BLaER1 treated with 17β-estradiol and CSF1 and Interleukin-3, amounts not matched to agents 10 nM and 100 nM (cell line): ENCODE results near the gene ALDH1L1.

Experiments used
- H3K27ac ChIP-seq, 11 experiments: shearing (Covaris generic); formaldehyde crosslinking; 2 replicates each; pipeline ENCODE4 v1.8.1; 2022
- H3K27me3 ChIP-seq, 11 experiments: shearing (Covaris generic); formaldehyde crosslinking; 2 replicates each; pipeline ENCODE4 v1.8.1; 2022
- H3K36me3 ChIP-seq, 11 experiments: shearing (Covaris generic); formaldehyde crosslinking; 2 replicates each; pipeline ENCODE4 v1.8.1; 2022
- H3K4me1 ChIP-seq, 10 experiments: shearing (Covaris generic); formaldehyde crosslinking; 2 replicates each; pipeline ENCODE4 v1.8.1; 2022
- H3K4me2 ChIP-seq, 11 experiments: shearing (Covaris generic); formaldehyde crosslinking; 2 replicates each; pipeline ENCODE4 v1.8.1; 2022
- H3K4me3 ChIP-seq, 10 experiments: shearing (Covaris generic); formaldehyde crosslinking; 2 replicates each; pipeline ENCODE4 v1.8.1; 2022
- H3K9ac ChIP-seq, 11 experiments: shearing (Covaris generic); formaldehyde crosslinking; 2 replicates each; pipeline ENCODE4 v1.8.1; 2022
- H3K9me3 ChIP-seq, 11 experiments: shearing (Covaris generic); formaldehyde crosslinking; replicated peaks in 1 of 11; 2 replicates each; pipeline ENCODE4 v1.8.1; 2022
- H4K20me1 ChIP-seq, 11 experiments: shearing (Covaris generic); formaldehyde crosslinking; 2 replicates each; pipeline ENCODE4 v1.8.1; 2022
- Cebpa-rat ChIP-seq, 11 experiments: shearing (Covaris generic); IDR thresholded peaks; 2 replicates each; pipeline ENCODE4 v1.8.1; 2022

ALDH1L1 gene

DNA sequence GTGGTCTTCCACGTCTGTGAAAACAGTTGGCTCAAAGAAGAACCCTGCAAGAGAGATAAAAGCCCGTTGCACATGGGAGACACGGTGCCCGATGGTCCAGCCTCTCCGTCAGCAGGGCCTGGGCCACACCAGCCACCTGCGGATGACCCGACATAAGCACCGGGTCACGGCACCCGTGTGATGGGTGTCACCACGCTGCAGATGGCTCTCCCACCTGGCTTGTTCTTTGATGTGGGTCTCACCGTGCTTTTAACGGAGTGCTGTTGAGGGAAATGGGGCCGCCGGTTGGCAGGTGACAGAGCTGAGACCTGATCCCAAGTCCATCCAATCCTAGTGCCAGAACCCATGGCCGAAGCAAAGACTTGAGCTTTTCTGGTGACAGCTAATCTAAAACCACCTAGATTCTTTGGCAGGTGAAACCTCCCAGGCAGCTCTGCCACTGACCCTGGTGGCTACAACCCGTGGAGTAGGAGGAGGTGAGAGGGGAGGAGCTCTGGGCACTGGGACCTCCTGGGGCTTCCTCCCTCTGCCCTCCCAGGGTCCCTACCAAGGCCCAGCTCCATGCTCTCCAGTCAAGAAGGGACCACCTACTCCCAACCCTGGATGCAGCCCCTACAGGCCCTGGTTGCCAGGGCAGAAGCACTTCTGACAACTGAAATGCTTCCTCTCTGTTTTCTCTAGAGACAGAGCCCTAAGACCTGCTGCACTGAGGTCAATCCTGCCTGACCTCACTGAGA, 73.0 kb downstream of the ALDH1L1 start:
- H3K27ac ChIP-seq: no peak overlapping the region
- no peaks in the 10 kb centered on the region for H3K27me3 ChIP-seq
- H3K4me2 ChIP-seq: no peak overlapping the region
- H3K4me1 ChIP-seq: no peaks in the 10 kb centered on the region
- H3K36me3 ChIP-seq: no peaks in the 10 kb centered on the region
- no peaks in the 10 kb centered on the region for H3K9me3 ChIP-seq
- no peak overlapping the region for H3K9ac ChIP-seq
- TF ChIP-seq Cebpa-rat (IDR thresholded peaks at IDR 0.05): no peak
- no peaks in the 10 kb centered on the region for H4K20me1 ChIP-seq
- no peak overlapping the region for H3K4me3 ChIP-seq

DNA sequence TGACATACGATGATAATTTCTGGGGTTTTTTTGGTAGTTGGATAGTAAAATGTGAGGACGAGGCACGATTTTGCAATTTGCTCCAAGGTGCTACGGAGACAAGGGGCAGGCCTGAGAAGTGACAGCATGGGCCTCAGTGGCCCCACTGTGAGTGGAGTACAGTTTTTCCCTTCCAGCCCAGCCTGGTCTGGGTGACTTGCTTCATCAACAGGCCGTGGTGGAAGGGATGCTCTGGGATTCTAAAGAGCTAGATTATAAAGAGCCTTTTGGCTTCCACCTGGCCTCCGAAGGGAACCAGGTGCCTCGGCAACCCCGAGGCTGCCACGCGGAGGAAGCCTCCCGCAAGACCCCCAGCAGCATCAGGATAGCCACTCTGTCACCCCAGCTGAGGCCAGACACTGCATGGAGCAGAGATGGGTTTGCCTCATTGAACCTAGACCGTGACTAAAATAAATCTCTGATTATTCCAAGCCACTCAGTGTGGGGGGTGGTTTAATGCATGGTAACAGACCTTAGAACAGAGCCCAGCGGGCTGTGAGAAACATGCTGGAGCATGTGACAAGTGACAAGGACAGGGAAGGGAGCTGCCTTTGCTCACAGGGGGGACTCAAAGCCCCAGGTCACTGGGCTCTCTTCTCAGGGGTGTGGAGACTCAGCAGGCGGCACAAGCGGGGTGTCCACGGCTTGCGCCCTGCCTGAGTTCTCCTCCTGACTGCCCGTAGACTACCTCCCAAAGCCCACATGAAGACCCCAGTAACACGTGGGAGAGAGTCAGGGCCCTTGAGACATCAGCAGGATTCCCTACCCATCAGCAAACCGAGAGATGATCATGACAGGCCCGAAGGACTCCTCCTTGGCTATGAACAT, 73.8 kb downstream of the ALDH1L1 start:
- H3K9ac ChIP-seq: no peak overlapping the region
- H3K4me2 ChIP-seq: no peak overlapping the region
- H3K27me3 ChIP-seq: no peaks in the 10 kb centered on the region
- no peaks in the 10 kb centered on the region for H3K36me3 ChIP-seq
- H3K27ac ChIP-seq: no peak overlapping the region
- no peak overlapping the region for H3K4me3 ChIP-seq
- no peak for TF ChIP-seq Cebpa-rat (IDR thresholded peaks at IDR 0.05)
- no peaks in the 10 kb centered on the region for H3K4me1 ChIP-seq
- H3K9me3 ChIP-seq: no peaks in the 10 kb centered on the region
- no peaks in the 10 kb centered on the region for H4K20me1 ChIP-seq

DNA sequence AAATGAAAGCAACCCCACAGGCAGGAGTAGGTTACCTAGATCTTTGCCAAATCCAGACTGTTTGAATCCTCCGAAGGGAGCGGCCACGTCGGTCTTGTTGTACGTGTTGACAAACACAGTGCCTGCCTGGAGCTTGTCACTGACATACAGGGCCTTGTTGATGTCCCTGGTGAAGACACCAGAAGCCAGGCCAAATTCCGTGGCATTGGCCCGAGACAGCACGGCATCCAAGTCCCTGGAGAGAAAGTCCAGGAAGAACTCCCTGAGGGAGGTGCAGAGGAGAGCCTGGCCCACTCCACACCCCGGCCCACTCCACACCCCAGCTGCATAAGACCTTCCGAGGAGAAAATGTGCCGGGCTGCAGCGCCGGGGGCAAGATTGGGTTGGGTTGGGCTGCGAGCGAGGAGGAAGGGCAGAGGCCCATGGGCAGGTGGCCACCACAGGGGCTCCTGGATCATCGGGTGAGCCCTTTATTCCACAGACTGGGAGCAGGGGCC, 74.6 kb downstream of the ALDH1L1 start:
- no peaks in the 10 kb centered on the region for H3K36me3 ChIP-seq
- no peaks in the 10 kb centered on the region for H3K4me1 ChIP-seq
- no peak overlapping the region for H3K9ac ChIP-seq
- H3K4me3 ChIP-seq: no peak overlapping the region
- H3K27me3 ChIP-seq: no peaks in the 10 kb centered on the region
- no peak overlapping the region for H3K27ac ChIP-seq
- H4K20me1 ChIP-seq: no peaks in the 10 kb centered on the region
- H3K4me2 ChIP-seq: no peak overlapping the region
- TF ChIP-seq Cebpa-rat (IDR thresholded peaks at IDR 0.05): no peak
- no peaks in the 10 kb centered on the region for H3K9me3 ChIP-seq

DNA sequence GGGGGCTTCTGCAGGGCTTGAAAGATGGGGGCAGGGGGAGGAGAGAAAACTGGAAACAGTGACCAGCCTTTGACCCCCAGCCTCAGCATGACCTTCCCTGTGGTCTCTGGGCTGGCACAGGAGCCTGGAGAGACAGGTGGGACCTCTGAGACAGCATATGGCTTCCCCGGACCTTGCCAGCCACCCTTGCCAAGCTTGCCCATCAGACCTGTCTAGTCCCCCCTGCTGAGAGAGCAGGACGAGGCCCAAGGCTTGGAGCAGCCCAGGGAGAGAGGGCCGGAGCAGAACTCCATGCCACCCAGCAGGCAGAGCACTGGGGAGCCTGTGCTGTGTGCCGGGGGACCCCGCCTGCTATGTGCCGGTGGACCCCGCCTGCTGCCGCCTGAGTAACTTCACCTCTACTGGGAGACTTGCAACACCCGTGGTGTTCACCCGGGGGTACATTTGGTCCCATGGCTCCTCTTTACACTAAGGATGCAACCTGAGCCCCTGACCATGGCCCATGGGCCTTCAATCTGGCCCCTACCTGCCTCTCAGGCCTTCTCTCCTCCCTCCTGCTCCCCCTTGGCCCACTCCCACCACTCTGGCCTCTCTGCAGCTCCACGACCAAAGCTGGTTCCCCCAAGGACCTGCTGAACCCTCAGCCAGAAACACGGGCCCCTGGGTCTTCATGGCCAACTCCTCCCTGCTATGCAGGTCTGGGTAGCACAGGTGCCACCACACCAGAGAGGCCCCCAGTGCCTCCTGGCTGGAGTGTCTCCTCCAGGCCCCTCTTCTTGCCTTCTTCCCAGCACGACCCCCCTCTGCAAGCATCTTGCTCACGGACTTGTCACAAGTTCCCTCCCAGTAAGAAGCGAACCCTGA, 75.4 kb downstream of the ALDH1L1 start:
- Histone ChIP-seq H4K20me1 (no peaks in the 10 kb centered on the region), H3K27ac (no peak overlapping the region), H3K4me1 (no peaks in the 10 kb centered on the region), H3K4me3 (no peak overlapping the region), H3K9ac (no peak overlapping the region), H3K9me3 (no peaks in the 10 kb centered on the region), H3K36me3 (no peaks in the 10 kb centered on the region), H3K27me3 (no peaks in the 10 kb centered on the region), H3K4me2 (no peak overlapping the region)
- TF ChIP-seq Cebpa-rat (IDR thresholded peaks at IDR 0.05): no peak

DNA sequence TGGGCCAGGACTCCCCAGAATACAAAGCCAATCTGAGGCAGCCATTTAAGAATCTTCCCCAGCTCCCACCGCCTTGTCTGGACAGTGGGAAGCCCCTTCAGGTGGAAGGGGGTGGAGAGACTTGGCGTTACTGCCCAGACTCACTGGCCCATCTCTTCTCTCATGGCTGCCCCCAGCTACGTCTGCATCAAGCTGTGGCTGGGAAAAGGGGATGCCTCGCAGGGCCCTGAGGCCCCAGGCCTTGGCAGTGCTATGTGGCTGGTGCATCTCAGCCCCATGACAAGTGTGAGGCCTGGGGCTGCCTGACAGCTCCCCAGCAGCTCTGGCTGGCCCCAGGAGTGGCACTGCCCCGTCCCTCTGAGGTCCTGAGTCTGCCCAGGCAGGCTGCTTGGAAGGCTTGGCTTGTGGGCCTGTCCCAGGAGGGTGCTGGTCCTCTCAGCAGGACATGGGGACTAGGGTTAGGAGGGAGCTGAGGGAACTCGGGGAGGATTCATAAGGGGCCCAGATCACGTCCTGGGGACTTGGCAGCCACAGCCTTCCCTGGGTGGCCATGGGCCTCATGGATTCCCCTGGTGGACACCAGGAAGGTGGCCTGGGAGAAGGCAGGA, 76.3 kb downstream of the ALDH1L1 start:
- H4K20me1 ChIP-seq: no peaks in the 10 kb centered on the region
- H3K4me3 ChIP-seq: no peak overlapping the region
- no peak overlapping the region for H3K27ac ChIP-seq
- H3K4me1 ChIP-seq: no peaks in the 10 kb centered on the region
- no peak overlapping the region for H3K9ac ChIP-seq
- no peak for TF ChIP-seq Cebpa-rat (IDR thresholded peaks at IDR 0.05)
- H3K9me3 ChIP-seq: peaks cover 0 to 2% (median 0%) of the 10 kb centered on the region in 11 experiments; a peak in 1 of 22 replicates
- no peaks in the 10 kb centered on the region for H3K27me3 ChIP-seq
- no peaks in the 10 kb centered on the region for H3K36me3 ChIP-seq
- H3K4me2 ChIP-seq: no peak overlapping the region

DNA sequence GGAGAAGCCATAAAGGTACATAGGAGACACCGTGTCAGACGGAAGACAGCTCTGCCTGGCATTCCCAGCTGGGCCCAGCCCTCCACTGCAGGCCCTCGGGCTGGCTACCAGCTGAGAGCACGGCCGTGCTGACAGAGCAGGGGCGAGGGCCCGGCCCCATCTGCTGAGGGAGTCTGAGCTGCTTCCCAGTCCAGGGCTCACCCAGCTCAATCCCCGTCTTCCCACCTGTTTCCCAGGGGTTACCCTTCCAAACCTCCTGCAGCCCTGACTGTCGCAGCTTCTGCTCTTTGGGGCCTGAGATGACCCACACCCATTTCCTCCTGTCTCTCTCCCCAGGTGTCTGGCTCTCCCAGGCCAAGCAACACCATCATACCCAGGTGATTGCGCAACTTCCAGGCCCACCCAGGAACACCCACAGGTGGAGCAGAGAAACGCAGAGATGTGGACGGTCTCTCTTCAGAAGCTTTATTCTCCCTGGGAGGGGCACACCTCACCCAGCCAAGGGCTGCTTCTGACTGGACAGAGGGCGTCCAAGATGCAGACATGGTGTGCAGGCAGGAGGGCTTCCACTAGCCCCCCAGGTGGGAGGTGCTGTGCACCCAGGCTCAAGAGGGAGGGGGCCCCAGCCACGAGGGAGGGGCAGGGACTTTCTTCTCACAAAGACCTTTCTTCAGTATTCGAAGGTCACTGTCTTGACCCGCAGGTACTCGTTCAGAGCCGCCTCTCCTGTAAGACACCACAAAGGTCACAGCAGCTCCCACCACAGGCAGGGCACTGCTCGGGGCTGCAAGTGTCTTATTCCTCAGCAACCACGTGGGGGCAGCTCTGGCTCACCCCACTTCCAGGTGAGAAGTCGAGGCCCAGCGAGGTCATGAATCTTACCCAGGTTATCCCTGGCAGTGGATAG, 77.0 kb downstream of the ALDH1L1 start:
- H3K36me3 ChIP-seq: no peaks in the 10 kb centered on the region

DNA sequence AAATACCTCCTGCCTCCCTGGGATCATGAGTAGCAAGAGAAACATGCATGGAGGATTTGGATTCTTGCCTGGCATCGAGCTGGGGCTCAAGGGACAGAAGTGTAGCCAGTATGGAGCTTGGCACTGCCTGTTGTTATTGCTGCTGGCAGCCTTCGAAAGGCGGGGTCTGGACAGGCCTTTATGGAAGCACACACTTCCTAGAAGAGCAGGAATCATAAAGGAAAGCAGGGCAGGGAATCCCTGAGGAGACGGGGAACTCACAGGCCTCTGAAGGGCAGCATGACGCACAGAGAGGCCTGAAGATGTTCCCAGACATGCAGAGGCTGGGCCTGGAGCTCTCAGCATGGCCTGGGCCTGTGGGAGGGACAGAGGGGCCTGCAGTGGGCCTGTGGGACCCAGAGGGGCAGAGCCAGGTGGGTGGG, 77.8 kb downstream of the ALDH1L1 start:
- no peaks in the 10 kb centered on the region for H3K36me3 ChIP-seq
- no peak for TF ChIP-seq Cebpa-rat (IDR thresholded peaks at IDR 0.05)
- peaks cover 12 to 18% (median 14%) of the 10 kb centered on the region in 11 experiments for H3K9me3 ChIP-seq
- no peaks in the 10 kb centered on the region for H4K20me1 ChIP-seq
- H3K4me1 ChIP-seq: no peaks in the 10 kb centered on the region
- no peak overlapping the region for H3K4me3 ChIP-seq
- no peak overlapping the region for H3K4me2 ChIP-seq
- H3K27me3 ChIP-seq: no peaks in the 10 kb centered on the region
- H3K27ac ChIP-seq: no peak overlapping the region
- H3K9ac ChIP-seq: no peak overlapping the region

More for the DNA sequence above, 77.0 kb downstream of the ALDH1L1 start:
- H3K4me1 ChIP-seq: no peaks in the 10 kb centered on the region
- H3K9ac ChIP-seq: no peak overlapping the region
- peaks cover 3 to 10% (median 6%) of the 10 kb centered on the region in 11 experiments; a peak in 20 of 22 replicates for H3K9me3 ChIP-seq
- no peaks in the 10 kb centered on the region for H4K20me1 ChIP-seq
- no peak overlapping the region for H3K4me2 ChIP-seq
- no peak overlapping the region for H3K27ac ChIP-seq
- peak; percentile 38 to 96 (median 83); a peak in 20 of 22 replicates for TF ChIP-seq Cebpa-rat (IDR thresholded peaks at IDR 0.05)
- H3K4me3 ChIP-seq: no peak overlapping the region
- H3K27me3 ChIP-seq: no peaks in the 10 kb centered on the region

DNA sequence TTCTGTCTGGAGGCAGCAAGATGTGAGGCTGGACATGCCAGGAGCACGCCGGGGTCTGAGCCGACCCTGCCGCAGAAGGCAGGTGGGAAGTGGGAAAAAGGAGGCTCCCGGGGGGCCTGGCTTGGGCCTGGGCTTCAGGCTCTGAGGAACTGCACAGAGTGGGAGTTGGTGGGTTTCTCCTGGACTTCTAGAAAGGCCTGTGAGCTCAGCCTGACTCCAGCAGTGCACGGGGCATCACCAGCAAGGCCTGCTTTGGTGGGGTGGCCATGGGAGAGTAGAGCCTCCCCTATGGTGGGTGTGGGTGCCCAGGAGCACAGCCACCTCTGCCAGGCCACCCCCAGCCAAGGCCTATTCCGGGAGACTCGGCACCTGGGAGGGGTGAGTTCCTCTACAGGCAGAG, 78.4 kb downstream of the ALDH1L1 start:
- Histone ChIP-seq H3K4me1 (no peaks in the 10 kb centered on the region), H4K20me1 (no peaks in the 10 kb centered on the region), H3K4me3 (no peak overlapping the region), H3K27ac (no peak overlapping the region), H3K9me3 (peaks cover 17 to 23% (median 20%) of the 10 kb centered on the region in 11 experiments), H3K27me3 (no peaks in the 10 kb centered on the region), H3K36me3 (no peaks in the 10 kb centered on the region), H3K9ac (no peak overlapping the region), H3K4me2 (no peak overlapping the region)
- no peak for TF ChIP-seq Cebpa-rat (IDR thresholded peaks at IDR 0.05)
